ENCODE results near the gene FAM180B. TPM values are rescaled to one million over a fixed set of nuclear protein-coding genes. Genes with fewer than 3 reads are reported as not detected.
"Not testable (repeated sequence)": the region's sequence is repeated elsewhere in the genome, so short reads cannot be mapped to it uniquely, and the experiment has no call there.

Gene FAM180B
- not detected in 2 replicates for total RNA-seq (ENCODE audit: low replicate concordance)

- peak; percentile 41 for DNase-seq (ENCODE audit: low read depth)
- H3K4me3 ChIP-seq (ENCODE audit: low read depth, low read length) = no peak within 1 kb of the TSS
- no peak for TF ChIP-seq CTCF (IDR thresholded peaks at IDR 0.05; ENCODE audit: insufficient read depth, low read length)
Observed at GRCh38 chr11:47586098-47586855, at the start of gene FAM180B. TSS of gene FAM180B (plus strand) at chr11:47586678. CDS start at chr11:47586769, 91 bp downstream.

GRCh38 chr11:47536915-47537314, 49.6 kb upstream of the FAM180B start:
- DNase-seq (ENCODE audit: low read depth) = peak; percentile 57
- TF ChIP-seq CTCF (IDR thresholded peaks at IDR 0.05; ENCODE audit: insufficient read depth, low read length) = no peak
- no peak overlapping the region for H3K4me3 ChIP-seq (ENCODE audit: low read depth, low read length)

- DNase-seq (ENCODE audit: low read depth) = peak; percentile 33
Observed at GRCh38 chr11:47538741-47539565, 47.5 kb upstream of the FAM180B start.

GRCh38 chr11:47539681-47540039, 46.8 kb upstream of the FAM180B start:
- no peak for TF ChIP-seq CTCF (IDR thresholded peaks at IDR 0.05; ENCODE audit: insufficient read depth, low read length)

More at GRCh38 chr11:47538741-47539565, 47.5 kb upstream of the FAM180B start:
- TF ChIP-seq CTCF (IDR thresholded peaks at IDR 0.05; ENCODE audit: insufficient read depth, low read length) = no peak
- H3K4me3 ChIP-seq (ENCODE audit: low read depth, low read length) = no peak overlapping the region

GRCh38 chr11:47541070-47541469, 45.4 kb upstream of the FAM180B start:
- H3K4me3 ChIP-seq (ENCODE audit: low read depth, low read length) = no peak overlapping the region
- no peak for TF ChIP-seq CTCF (IDR thresholded peaks at IDR 0.05; ENCODE audit: insufficient read depth, low read length)

More at GRCh38 chr11:47539681-47540039, 46.8 kb upstream of the FAM180B start:
- no peak overlapping the region for H3K4me3 ChIP-seq (ENCODE audit: low read depth, low read length)
- no peak for DNase-seq (ENCODE audit: low read depth)

GRCh38 chr11:47545298-47545697, 41.2 kb upstream of the FAM180B start:
- no peak for TF ChIP-seq CTCF (IDR thresholded peaks at IDR 0.05; ENCODE audit: insufficient read depth, low read length)
- no peak for DNase-seq (ENCODE audit: low read depth)

More at GRCh38 chr11:47541070-47541469, 45.4 kb upstream of the FAM180B start:
- no peak for DNase-seq (ENCODE audit: low read depth)

GRCh38 chr11:47546274-47546673, 40.2 kb upstream of the FAM180B start:
- DNase-seq (ENCODE audit: low read depth); H3K4me3 ChIP-seq (ENCODE audit: low read depth, low read length): not testable (repeated sequence)

More at GRCh38 chr11:47545298-47545697, 41.2 kb upstream of the FAM180B start:
- no peak overlapping the region for H3K4me3 ChIP-seq (ENCODE audit: low read depth, low read length)
